Cardiac muscle cell (in vitro differentiated cells and primary cell): Measurements from ENCODE around the gene AP2A1. TPM values are rescaled to one million over a fixed set of nuclear protein-coding genes. Genes with fewer than 3 reads are reported as not detected.
A peak's percentile ranks its signal among the peaks of the same experiment; 100 is the strongest.

Experiments
- DNase-seq, 2 donors: peaks; one replicate each; pipeline versions ENCODE4 v3.0.0 to v3.0.0-alpha.2; 2010 to 2017; ENCODE audit warnings: low read depth in 1 of 2, low spot score in 1 of 2
- H3K27ac ChIP-seq: fragments of 200-600 bp; sonication (generic); 2 replicates; pipeline ENCODE4 v1.5.1; 2016
- H3K27me3 ChIP-seq: fragments of 200-600 bp; sonication (generic); 2 replicates; pipeline ENCODE4 v1.6.0; 2016; ENCODE audit warnings: control low read depth
- H3K36me3 ChIP-seq: fragments of 200-600 bp; sonication (generic); 2 replicates; pipeline ENCODE4 v1.5.1; 2016; ENCODE audit warnings: control low read depth
- H3K4me1 ChIP-seq: fragments of 200-600 bp; sonication (generic); 2 replicates; pipeline ENCODE4 v1.8.1; 2017; ENCODE audit warnings: low read depth, mild to moderate bottlenecking, mixed run types
- H3K4me3 ChIP-seq: fragments of 200-600 bp; sonication (generic); 2 replicates; pipeline ENCODE4 v1.5.1; 2016; ENCODE audit warnings: mild to moderate bottlenecking
- H3K9me3 ChIP-seq: fragments of 200-600 bp; sonication (generic); 2 replicates; pipeline ENCODE4 v1.5.1; 2017; ENCODE audit warnings: low read depth, mild to moderate bottlenecking, control low read depth
- polyA plus RNA-seq: library from polyadenylated mRNA; unstranded; fragments of >200 nt; fragmentation: Nextera tagmentation; extraction: Ambion mirVana; gene quantifications from 2 replicates; pipeline ENCODE4 v1.2.1, GENCODE V29; 2016
- total RNA-seq: library from RNA; depleted of rRNA; stranded (reverse); fragments of >200 nt; gene quantifications from 2 replicates; pipeline ENCODE4 v1.2.3, GENCODE V29; 2016
- TF ChIP-seq, protein P1 (sequence below): IDR thresholded peaks from 2 replicates; pipeline ENCODE4 v1.5.1; 2012; ENCODE audit warnings: low read depth, mild to moderate bottlenecking, low read length

Gene AP2A1
- total and polyA plus RNA-seq, 2 experiments from 2014 or later, result 78.0 to 153 TPM

DNA sequence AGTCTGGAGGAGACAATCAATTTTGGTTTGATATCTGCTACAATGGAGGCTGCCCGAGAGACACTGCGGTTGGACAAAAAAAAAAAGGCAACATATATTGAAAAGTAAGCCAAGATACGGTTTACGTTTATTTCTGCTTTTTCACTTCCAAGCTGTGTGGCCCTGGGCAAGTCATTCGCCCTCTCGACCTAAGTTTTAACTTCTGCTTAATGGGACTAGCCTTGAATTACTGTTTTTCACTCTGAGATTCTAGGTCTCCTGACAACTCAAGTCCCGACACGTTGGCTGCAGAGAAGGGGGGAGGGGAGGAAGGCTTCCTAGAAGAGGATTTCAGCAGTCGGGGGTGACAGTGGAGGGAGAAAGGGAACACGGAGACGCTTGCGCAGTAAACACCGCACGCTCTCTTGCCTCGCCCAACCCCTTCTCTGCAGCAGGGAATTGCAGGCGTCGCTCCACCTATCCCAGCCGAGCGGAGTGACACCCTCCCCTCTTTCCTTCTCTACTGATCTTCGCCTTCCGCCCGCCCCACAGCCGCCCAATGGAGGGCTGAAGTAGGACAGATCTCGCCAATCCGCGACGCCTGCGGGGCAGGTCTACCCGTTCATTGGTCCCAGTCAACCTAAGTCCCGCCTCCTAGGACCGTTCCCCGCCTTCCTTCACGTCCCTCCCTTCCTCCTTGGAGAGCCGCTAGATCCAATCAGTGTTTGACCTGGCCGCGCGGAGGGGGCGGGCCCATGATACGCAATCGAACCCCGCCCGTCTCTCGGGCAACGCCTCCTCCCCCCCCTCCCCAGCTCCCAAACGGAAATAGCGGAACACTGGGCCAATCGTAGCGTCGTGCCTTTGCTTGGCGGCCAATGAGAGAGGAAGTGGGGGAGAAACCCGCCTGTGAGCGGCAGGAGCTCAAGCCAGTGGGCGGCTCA, 533 bp upstream of the AP2A1 start:
- Histone ChIP-seq H3K9me3 (no peaks in the 10 kb centered on the region), H3K27ac (peak overlapping the region; percentile 98), H3K4me1 (peaks cover 11% of the 10 kb centered on the region), H3K36me3 (no peaks in the 10 kb centered on the region), H3K27me3 (no peaks in the 10 kb centered on the region), H3K4me3 (peak overlapping the region; percentile 95)
- TF ChIP-seq, protein P1, sequence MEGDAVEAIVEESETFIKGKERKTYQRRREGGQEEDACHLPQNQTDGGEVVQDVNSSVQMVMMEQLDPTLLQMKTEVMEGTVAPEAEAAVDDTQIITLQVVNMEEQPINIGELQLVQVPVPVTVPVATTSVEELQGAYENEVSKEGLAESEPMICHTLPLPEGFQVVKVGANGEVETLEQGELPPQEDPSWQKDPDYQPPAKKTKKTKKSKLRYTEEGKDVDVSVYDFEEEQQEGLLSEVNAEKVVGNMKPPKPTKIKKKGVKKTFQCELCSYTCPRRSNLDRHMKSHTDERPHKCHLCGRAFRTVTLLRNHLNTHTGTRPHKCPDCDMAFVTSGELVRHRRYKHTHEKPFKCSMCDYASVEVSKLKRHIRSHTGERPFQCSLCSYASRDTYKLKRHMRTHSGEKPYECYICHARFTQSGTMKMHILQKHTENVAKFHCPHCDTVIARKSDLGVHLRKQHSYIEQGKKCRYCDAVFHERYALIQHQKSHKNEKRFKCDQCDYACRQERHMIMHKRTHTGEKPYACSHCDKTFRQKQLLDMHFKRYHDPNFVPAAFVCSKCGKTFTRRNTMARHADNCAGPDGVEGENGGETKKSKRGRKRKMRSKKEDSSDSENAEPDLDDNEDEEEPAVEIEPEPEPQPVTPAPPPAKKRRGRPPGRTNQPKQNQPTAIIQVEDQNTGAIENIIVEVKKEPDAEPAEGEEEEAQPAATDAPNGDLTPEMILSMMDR, result no peak
- peak; percentile 99 to 100 for DNase-seq

DNA sequence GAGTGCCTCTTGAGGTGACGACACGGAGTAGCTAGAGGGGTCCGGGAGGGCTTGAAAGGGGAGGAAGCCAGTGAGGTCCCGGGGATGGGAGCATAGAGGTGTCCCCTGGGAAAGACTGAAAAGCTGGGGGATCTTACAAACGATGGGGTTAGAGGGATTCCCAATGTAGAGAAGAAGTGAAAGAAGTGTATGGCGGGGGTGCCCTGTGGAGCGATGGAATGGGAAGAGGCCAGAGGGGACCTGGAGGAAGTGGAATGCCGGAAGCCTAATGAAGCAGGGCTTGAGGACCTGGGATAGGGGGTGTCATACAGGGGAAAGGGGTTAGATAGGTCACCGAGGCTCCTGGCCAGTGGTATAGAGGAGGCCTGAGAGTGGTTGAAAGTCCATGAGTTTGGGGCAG, 580 bp downstream of the AP2A1 start:
- DNase-seq, result peak; percentile 12 to 30
- Histone ChIP-seq H3K27me3 (no peaks in the 10 kb centered on the region), H3K4me3 (peak overlapping the region; percentile 95), H3K27ac (peak overlapping the region; percentile 70), H3K4me1 (peaks cover 11% of the 10 kb centered on the region), H3K9me3 (no peaks in the 10 kb centered on the region), H3K36me3 (no peaks in the 10 kb centered on the region)
- TF ChIP-seq, protein P1, result no peak

DNA sequence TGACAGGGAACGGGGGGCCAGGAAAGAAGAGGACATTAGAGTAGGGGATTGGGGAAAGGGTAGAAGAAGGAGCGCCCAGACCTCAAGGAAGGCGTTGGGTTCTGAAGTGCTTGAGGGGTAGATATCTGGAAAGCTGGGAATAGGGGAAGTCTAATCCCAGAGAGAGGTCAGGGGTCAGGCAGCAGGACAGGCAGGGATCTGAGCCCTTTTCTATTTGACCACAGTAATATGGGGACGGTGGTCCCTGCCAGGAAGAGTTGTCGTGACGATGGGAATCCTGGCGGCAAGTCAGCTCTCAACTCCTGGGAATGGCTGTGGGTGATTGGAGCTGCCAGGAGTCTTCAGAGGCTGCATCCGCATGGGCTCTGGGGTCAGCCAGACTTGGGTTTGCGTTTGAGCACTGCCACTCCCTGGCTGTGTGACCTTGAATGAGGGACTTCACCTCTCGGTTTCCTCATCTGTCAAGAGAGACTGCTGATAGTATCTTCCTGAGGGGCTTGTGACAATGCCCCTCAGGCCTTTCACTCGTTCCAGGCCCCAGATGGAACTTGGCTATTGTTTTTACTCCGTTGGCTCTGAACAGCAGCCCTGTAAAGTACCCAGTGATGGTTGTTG, 1.3 kb downstream of the AP2A1 start:
- H3K4me1 ChIP-seq, result peaks cover 11% of the 10 kb centered on the region
- peak in 1 of 2 donors; percentile 16 for DNase-seq
- H3K27me3 ChIP-seq, result no peaks in the 10 kb centered on the region
- peak overlapping the region; percentile 95 for H3K4me3 ChIP-seq
- H3K36me3 ChIP-seq, result no peaks in the 10 kb centered on the region
- H3K9me3 ChIP-seq, result no peaks in the 10 kb centered on the region
- TF ChIP-seq, protein P1, result no peak
- H3K27ac ChIP-seq, result no peak overlapping the region

DNA sequence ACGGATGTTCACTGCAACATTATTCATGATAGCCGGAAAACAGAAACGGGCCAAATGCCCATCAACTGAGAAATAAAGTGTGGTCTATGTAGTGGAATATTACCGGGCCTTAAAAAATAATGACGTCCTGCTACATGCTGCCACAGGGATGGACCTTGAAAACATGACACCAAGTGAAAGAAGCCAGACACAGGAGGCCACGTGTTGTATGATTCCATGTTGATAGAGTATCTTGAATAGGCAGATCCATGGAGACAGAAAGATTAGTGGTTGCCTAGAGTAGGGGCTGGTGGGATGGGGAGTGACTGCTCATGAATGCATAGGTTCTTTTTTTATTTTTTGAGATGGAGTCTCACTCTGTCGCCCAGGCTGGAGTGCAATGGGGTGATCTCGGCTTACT, 3.7 kb downstream of the AP2A1 start:
- H3K27me3 ChIP-seq, result no peaks in the 10 kb centered on the region
- no peak overlapping the region for H3K27ac ChIP-seq
- no peak for DNase-seq
- TF ChIP-seq, protein P1, result no peak
- H3K4me1 ChIP-seq, result peaks cover 11% of the 10 kb centered on the region
- H3K9me3 ChIP-seq, result no peaks in the 10 kb centered on the region
- peaks cover 2% of the 10 kb centered on the region for H3K36me3 ChIP-seq
- H3K4me3 ChIP-seq, result no peak overlapping the region

DNA sequence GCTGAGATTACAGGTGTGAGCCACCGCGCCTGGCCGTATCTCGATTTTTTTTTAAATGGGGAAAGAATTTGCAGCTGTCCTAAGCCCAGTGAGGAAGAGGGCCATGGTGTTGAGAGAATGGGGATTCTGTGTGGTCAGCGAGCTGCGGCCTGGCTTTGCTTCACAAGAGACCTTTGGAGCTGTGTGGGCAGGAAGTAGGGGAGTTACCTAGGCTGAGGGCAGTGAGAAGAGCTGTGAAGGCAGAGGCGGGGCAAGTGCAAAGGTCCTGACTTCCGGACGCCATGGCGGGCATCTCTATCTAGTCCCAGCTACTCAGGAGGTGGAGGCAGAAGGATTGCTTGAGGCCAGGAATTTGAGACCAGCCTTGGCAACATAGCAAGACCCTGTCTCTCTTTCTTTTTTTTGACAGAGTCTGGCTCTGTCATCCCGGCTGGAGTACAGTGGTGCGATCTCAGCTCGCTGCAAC, 4.9 kb downstream of the AP2A1 start:
- TF ChIP-seq, protein P1, result no peak
- H3K27me3 ChIP-seq, result no peaks in the 10 kb centered on the region
- no peak for DNase-seq
- no peak overlapping the region for H3K27ac ChIP-seq
- H3K4me3 ChIP-seq, result no peak overlapping the region
- peaks cover 2% of the 10 kb centered on the region for H3K36me3 ChIP-seq
- peaks cover 6% of the 10 kb centered on the region for H3K4me1 ChIP-seq
- no peaks in the 10 kb centered on the region for H3K9me3 ChIP-seq
